ENCODE measurements around the gene PLEKHM3.

The PLEKHM3 gene

DNA sequence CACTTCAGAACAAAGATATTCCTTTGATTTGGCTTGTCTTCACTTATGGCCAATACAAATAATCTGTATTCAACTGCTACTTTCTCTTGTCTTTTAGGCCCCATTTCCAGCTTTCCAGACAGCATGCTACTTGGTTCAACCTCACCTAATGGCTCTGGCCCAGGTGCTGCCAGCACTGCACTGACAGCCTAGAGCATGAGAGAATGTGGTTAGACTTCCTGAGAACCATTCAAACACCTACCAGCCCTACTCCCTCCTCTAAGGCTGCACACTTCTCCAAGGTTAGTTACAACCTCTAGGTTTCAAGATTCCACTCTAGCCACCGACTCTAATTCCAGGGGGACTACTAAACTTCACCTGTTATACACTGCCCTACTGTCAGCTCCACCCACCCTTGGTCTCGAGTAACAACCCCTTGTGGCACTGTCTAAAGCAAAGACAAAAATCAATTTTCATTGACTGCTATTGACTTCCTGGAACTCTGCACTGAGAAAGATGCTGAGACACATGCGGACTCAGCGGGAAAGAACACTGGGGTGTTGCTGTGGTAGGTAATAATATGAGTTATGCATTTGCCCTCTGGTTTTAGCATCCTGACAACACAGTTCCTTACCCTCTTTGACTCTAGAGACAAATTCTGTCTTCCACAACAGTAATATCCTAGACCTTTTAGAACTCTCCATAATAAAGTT, 38.2 kb downstream of the PLEKHM3 start:
- Mint-ChIP-seq H3K27ac (no peak overlapping the region), H3K4me1 (ENCODE audit: low read depth) (peaks cover 6% of the 10 kb centered on the region), H3K27me3 (ENCODE audit: low read depth) (no peaks in the 10 kb centered on the region), H3K9me3 (no peaks in the 10 kb centered on the region), H3K4me3 (no peak overlapping the region), H3K36me3 (ENCODE audit: low read depth) (no peaks in the 10 kb centered on the region)

- Mint-ChIP-seq H3K4me1 (ENCODE audit: low read depth) (peaks cover 6% of the 10 kb centered on the region), H3K4me3 (no peak overlapping the region), H3K27me3 (ENCODE audit: low read depth) (no peaks in the 10 kb centered on the region), H3K36me3 (ENCODE audit: low read depth) (no peaks in the 10 kb centered on the region), H3K27ac (no peak overlapping the region), H3K9me3 (no peaks in the 10 kb centered on the region)
Observed at GRCh38 chr2:207984765-207985480, 40.4 kb downstream of the PLEKHM3 start.

- H3K4me3 Mint-ChIP-seq = no peak overlapping the region
- H3K9me3 Mint-ChIP-seq = no peaks in the 10 kb centered on the region
- no peak overlapping the region for H3K27ac Mint-ChIP-seq
Observed at GRCh38 chr2:207983641-207984042, 41.7 kb downstream of the PLEKHM3 start.

DNA sequence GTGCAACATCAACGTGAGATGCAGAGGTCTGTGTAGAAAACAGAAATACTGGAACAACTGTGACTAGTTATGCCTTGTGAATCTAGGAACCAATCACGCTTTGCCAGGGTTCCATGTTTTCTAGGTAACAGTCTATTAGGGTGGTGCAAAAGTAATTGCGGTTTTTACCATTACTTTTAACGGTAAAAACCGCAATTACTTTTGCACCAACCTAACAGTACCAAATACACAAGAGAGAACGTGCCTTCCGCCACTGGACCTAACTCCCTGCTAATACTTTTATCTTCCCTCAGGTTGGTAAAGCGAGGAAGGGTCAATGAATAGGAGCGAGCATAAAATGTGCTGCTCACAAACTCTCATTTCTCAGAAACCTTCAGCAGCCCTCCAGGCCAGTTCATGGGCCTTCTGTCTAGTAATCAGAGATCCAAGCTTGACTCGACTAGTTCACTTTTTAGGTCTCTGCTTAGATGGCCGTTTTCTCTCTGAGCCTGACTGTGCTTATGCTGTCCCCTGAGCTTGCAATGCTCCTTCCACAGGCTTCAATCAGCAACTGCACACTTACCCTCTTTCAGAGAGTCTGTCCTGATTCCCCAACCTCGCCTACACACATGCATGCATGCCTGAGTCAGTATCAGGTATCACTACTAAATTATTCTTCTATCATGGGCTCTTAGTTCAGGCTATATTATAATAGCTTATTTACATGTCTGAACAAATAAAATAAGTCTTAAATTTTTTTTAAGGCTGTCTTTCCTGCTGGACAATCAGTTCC, 47.0 kb downstream of the PLEKHM3 start:
- Mint-ChIP-seq H3K27me3 (ENCODE audit: low read depth) (no peaks in the 10 kb centered on the region), H3K36me3 (ENCODE audit: low read depth) (no peaks in the 10 kb centered on the region), H3K27ac (no peak overlapping the region), H3K9me3 (no peaks in the 10 kb centered on the region), H3K4me3 (no peak overlapping the region), H3K4me1 (ENCODE audit: low read depth) (no peaks in the 10 kb centered on the region)

More at GRCh38 chr2:207983641-207984042, 41.7 kb downstream of the PLEKHM3 start:
- Mint-ChIP-seq H3K36me3 (ENCODE audit: low read depth) (no peaks in the 10 kb centered on the region), H3K4me1 (ENCODE audit: low read depth) (peaks cover 6% of the 10 kb centered on the region), H3K27me3 (ENCODE audit: low read depth) (no peaks in the 10 kb centered on the region)

- Mint-ChIP-seq H3K36me3 (ENCODE audit: low read depth) (no peaks in the 10 kb centered on the region), H3K27me3 (ENCODE audit: low read depth) (no peaks in the 10 kb centered on the region), H3K4me3 (no peak overlapping the region), H3K4me1 (ENCODE audit: low read depth) (peaks cover 1% of the 10 kb centered on the region), H3K27ac (no peak overlapping the region), H3K9me3 (no peaks in the 10 kb centered on the region)
Observed at GRCh38 chr2:207975921-207976320, 49.4 kb downstream of the PLEKHM3 start.

GRCh38 chr2:207974216-207974605, 51.1 kb downstream of the PLEKHM3 start:
- H3K27me3 Mint-ChIP-seq (ENCODE audit: low read depth) = no peaks in the 10 kb centered on the region
- H3K9me3 Mint-ChIP-seq = no peaks in the 10 kb centered on the region
- H3K4me3 Mint-ChIP-seq = no peak overlapping the region
- H3K27ac Mint-ChIP-seq = no peak overlapping the region
- H3K36me3 Mint-ChIP-seq (ENCODE audit: low read depth) = no peaks in the 10 kb centered on the region
- H3K4me1 Mint-ChIP-seq (ENCODE audit: low read depth) = peaks cover 3% of the 10 kb centered on the region

DNA sequence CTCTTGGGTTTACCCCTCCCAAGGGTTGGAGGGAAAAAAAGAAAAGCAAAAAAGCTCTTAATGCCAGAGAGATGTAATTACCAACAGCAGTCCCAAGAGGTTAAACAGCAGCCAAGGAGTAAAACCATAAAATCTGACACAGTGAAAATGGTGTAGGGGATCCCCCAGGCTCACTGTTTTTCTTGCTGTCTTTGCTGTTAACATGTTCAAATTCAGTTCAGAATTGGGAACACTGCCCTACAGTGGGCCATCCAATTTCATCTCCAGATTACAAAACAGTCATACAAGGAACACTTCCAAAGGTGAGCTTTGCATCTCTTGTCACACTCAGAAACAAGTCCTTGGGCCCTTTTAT, 54.5 kb downstream of the PLEKHM3 start:
- Mint-ChIP-seq H3K36me3 (ENCODE audit: low read depth) (no peaks in the 10 kb centered on the region), H3K27ac (no peak overlapping the region), H3K9me3 (no peaks in the 10 kb centered on the region), H3K4me3 (no peak overlapping the region), H3K27me3 (ENCODE audit: low read depth) (no peaks in the 10 kb centered on the region), H3K4me1 (ENCODE audit: low read depth) (peaks cover 3% of the 10 kb centered on the region)

DNA sequence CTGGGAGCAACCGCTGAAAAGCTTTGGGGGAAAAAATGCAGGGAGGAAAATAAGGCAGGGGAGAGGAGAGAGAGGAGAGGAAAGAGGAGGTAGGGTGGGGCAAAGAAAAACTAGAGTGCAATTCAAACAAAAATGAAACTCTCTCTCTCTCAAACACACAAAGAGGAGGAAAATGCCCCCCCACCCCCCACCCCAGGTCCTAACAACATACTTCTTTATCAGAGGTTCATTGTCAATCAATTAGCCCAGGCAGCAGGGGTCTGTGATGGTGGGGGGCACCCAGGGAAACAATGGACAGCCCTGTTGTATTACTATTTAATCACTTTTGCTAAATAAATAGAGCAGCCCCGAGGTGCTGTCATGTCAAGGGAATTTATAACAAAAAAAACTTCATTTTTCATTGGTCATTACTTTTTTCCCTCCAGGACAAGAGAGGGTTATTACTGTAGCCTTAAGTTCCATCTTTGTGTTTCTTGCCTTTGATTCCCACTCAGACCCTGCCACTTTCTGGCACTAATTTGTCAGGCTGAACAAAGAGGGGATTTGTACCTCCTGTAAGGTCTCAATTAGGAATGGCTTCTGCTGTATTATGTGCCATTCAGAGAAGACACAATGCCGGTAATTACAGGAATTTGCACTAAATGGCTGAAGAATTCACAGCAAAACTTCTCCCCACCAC, 55.0 kb downstream of the PLEKHM3 start:
- H3K27ac Mint-ChIP-seq = no peak overlapping the region
- H3K36me3 Mint-ChIP-seq (ENCODE audit: low read depth) = no peaks in the 10 kb centered on the region
- H3K4me1 Mint-ChIP-seq (ENCODE audit: low read depth) = peaks cover 3% of the 10 kb centered on the region
- H3K27me3 Mint-ChIP-seq (ENCODE audit: low read depth) = no peaks in the 10 kb centered on the region
- H3K4me3 Mint-ChIP-seq = no peak overlapping the region
- no peaks in the 10 kb centered on the region for H3K9me3 Mint-ChIP-seq

GRCh38 chr2:207969249-207969648, 56.1 kb downstream of the PLEKHM3 start:
- Mint-ChIP-seq H3K36me3 (ENCODE audit: low read depth) (no peaks in the 10 kb centered on the region), H3K27me3 (ENCODE audit: low read depth) (no peaks in the 10 kb centered on the region), H3K4me1 (ENCODE audit: low read depth) (peaks cover 3% of the 10 kb centered on the region), H3K4me3 (no peak overlapping the region), H3K9me3 (no peaks in the 10 kb centered on the region), H3K27ac (no peak overlapping the region)

DNA sequence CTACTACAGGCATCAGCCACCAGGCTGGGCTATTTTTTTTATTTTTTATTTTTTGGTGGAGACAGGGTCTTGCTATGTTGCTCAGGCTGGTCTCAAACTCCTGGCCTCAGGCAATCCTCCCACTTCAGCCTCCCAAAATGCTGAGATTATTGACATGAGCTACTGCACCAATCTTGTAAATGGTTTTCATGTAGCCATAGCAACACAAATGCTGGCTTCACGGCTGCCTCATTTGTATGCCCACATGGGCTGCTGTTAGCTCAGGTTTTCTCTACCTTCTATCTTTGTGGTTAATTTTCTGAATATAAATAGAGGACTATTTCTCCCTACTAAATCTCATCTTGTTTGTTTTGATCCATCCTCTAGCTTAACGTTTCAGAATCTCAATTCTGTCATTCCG, 58.2 kb downstream of the PLEKHM3 start:
- peaks cover 3% of the 10 kb centered on the region for H3K4me1 Mint-ChIP-seq (ENCODE audit: low read depth)
- H3K9me3 Mint-ChIP-seq = peaks cover 11% of the 10 kb centered on the region
- H3K27ac Mint-ChIP-seq = no peak overlapping the region
- H3K4me3 Mint-ChIP-seq = no peak overlapping the region
- no peaks in the 10 kb centered on the region for H3K27me3 Mint-ChIP-seq (ENCODE audit: low read depth)
- H3K36me3 Mint-ChIP-seq (ENCODE audit: low read depth) = peaks cover 7% of the 10 kb centered on the region

DNA sequence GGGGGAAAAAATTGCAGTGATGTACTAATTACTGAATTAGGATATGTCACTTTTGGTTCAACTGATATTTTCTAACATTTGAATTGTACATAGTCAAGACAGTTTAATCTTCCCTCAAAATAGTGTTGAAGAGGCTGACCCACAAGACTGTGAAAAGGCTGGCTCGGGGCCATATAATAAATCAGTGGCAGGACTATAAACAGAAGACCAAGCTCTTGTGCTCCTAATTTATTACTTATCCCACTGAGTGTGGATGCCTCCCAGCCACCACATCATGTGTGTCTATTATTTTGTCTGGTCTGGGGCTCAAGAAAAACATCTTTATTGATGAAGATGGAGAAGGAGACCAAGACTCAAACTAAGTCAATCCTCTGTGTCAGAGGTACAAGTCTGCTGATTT, 64.4 kb downstream of the PLEKHM3 start:
- Mint-ChIP-seq H3K36me3 (ENCODE audit: low read depth) (peaks cover 7% of the 10 kb centered on the region), H3K4me1 (ENCODE audit: low read depth) (no peaks in the 10 kb centered on the region), H3K9me3 (peaks cover 15% of the 10 kb centered on the region), H3K27me3 (ENCODE audit: low read depth) (no peaks in the 10 kb centered on the region), H3K27ac (no peak overlapping the region), H3K4me3 (no peak overlapping the region)

GRCh38 chr2:207960090-207960489, 65.2 kb downstream of the PLEKHM3 start:
- Mint-ChIP-seq H3K4me1 (ENCODE audit: low read depth) (no peaks in the 10 kb centered on the region), H3K36me3 (ENCODE audit: low read depth) (peaks cover 7% of the 10 kb centered on the region), H3K27me3 (ENCODE audit: low read depth) (no peaks in the 10 kb centered on the region), H3K9me3 (peaks cover 15% of the 10 kb centered on the region), H3K27ac (no peak overlapping the region), H3K4me3 (no peak overlapping the region)

- Mint-ChIP-seq H3K27ac (no peak overlapping the region), H3K9me3 (peaks cover under 1% of the 10 kb centered on the region), H3K4me3 (no peak overlapping the region), H3K27me3 (ENCODE audit: low read depth) (no peaks in the 10 kb centered on the region), H3K4me1 (ENCODE audit: low read depth) (no peaks in the 10 kb centered on the region), H3K36me3 (ENCODE audit: low read depth) (no peaks in the 10 kb centered on the region)
Observed at GRCh38 chr2:207956771-207957170, 68.6 kb downstream of the PLEKHM3 start.

DNA sequence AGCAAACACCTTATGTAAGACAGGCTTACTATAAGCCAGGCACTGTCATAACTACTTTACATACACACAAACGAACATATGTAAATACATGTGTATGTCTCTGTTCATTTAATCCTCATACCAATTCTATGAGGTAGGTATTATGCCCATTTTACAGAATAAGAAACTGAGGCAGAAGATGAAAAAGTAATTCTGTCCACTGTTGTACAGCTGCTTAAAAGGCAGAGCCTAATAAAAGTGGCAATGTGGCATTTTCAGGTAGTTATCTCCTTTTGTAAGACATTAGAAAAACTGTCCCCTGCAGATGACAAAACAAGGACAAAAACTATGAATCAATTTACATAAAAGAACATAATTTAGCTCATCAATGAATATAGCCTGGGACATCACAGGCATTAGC, 69.9 kb downstream of the PLEKHM3 start:
- no peak overlapping the region for H3K4me3 Mint-ChIP-seq
- no peaks in the 10 kb centered on the region for H3K27me3 Mint-ChIP-seq (ENCODE audit: low read depth)
- H3K4me1 Mint-ChIP-seq (ENCODE audit: low read depth) = no peaks in the 10 kb centered on the region
- no peak overlapping the region for H3K27ac Mint-ChIP-seq
- no peaks in the 10 kb centered on the region for H3K9me3 Mint-ChIP-seq
- no peaks in the 10 kb centered on the region for H3K36me3 Mint-ChIP-seq (ENCODE audit: low read depth)

Measured in T-helper 1 cell treated with Interleukin-12 subunit alpha and Interleukin-12 subunit beta and Interleukin-4 antibody, amounts not matched to agents 30 μg/mL and 1 μg/mL, for 36 hours (primary cell).